SU-DHL-6 (cell line): ENCODE measurements around the gene SUB1.

Experiments
- H2AFZ ChIP-seq: fragments of 200-600 bp; sonication (generic); 2 replicates; pipeline ENCODE4 v1.6.1; 2014; ENCODE audit warnings: low read depth, mild to moderate bottlenecking, moderate library complexity, mixed read lengths, antibody characterized with exemption, low read length; ENCODE audit not compliant: severe bottlenecking
- H3F3A ChIP-seq: fragments of 200-600 bp; shearing (Covaris generic); 2 replicates; pipeline ENCODE4 v1.6.0; 2016; ENCODE audit warnings: antibody characterized with exemption, mild to moderate bottlenecking; ENCODE audit not compliant: insufficient read depth
- H3K27ac ChIP-seq: fragments of 200-600 bp; sonication (generic); 2 replicates; pipeline ENCODE4 v1.5.1; 2016; ENCODE audit warnings: low read depth, mild to moderate bottlenecking, low read length, moderate library complexity, mixed read lengths
- H3K27me3 ChIP-seq: fragments of 200-600 bp; sonication (generic), shearing (Covaris generic); 2 replicates; pipeline ENCODE4 v1.6.0; 2014; ENCODE audit warnings: mild to moderate bottlenecking, low read length
- H3K36me3 ChIP-seq: fragments of 200-600 bp; sonication (generic); 2 replicates; pipeline ENCODE4 v1.6.1; 2014; ENCODE audit warnings: mild to moderate bottlenecking, low read length, mixed read lengths
- H3K4me2 ChIP-seq: fragments of 300-600, 200-600 bp; shearing (Covaris generic), sonication (generic); 2 replicates; pipeline ENCODE4 v1.6.0; 2014; ENCODE audit warnings: low read length, low read depth, mild to moderate bottlenecking; ENCODE audit not compliant: poor library complexity, severe bottlenecking
- H3K4me3 ChIP-seq: fragments of 200-600 bp; sonication (generic); 2 replicates; pipeline ENCODE4 v1.5.1; 2014; ENCODE audit warnings: antibody characterized with exemption, low read length, mild to moderate bottlenecking, mixed read lengths; ENCODE audit not compliant: insufficient read depth, poor library complexity, severe bottlenecking
- H3K79me2 ChIP-seq: fragments of 200-600 bp; sonication (generic); 2 replicates; pipeline ENCODE4 v1.6.1; 2014; ENCODE audit warnings: mild to moderate bottlenecking, low read length, moderate library complexity; ENCODE audit not compliant: insufficient read depth
- H3K9ac ChIP-seq: fragments of 200-600 bp; sonication (generic); 2 replicates; pipeline ENCODE4 v1.7.0; 2014; ENCODE audit warnings: mild to moderate bottlenecking, low read length
- H3K9me2 ChIP-seq: fragments of 200-600 bp; sonication (generic); replicated peaks from 2 replicates; pipeline ENCODE4 v1.6.1; 2014; ENCODE audit warnings: low read length; ENCODE audit not compliant: insufficient read depth
- H3K9me3 ChIP-seq: fragments of 200-600 bp; sonication (generic); 2 replicates; pipeline ENCODE4 v1.6.1; 2014; ENCODE audit warnings: low read length, mixed read lengths; ENCODE audit not compliant: insufficient read depth
- H4K20me1 ChIP-seq: fragments of 200-600 bp; sonication (generic); 2 replicates; pipeline ENCODE4 v1.6.1; 2014; ENCODE audit warnings: low read depth, mild to moderate bottlenecking, antibody characterized with exemption, low read length, moderate library complexity, mixed read lengths
- CTCF ChIP-seq: fragments of 200-600 bp; sonication (generic); IDR thresholded peaks from one replicate; pipeline ENCODE4 v1.5.1; 2017; ENCODE audit warnings: antibody characterized with exemption, mild to moderate bottlenecking, low read length, moderate library complexity; ENCODE audit not compliant: insufficient read depth, poor library complexity, severe bottlenecking
- EZH2phosphoT487 ChIP-seq: fragments of 200-600 bp; sonication (generic), shearing (Covaris generic); conservative IDR thresholded peaks from 2 replicates; pipeline ENCODE4 v1.6.1; 2018; ENCODE audit warnings: mild to moderate bottlenecking, antibody characterized with exemption, low read length, moderate library complexity, mixed read lengths

The SUB1 gene

GRCh38 chr5:32615236-32615635, 29.9 kb downstream of the SUB1 start:
- Histone ChIP-seq H3K79me2 (no peaks in the 10 kb centered on the region), H4K20me1 (no peaks in the 10 kb centered on the region), H3K27ac (no peak overlapping the region), H3K36me3 (no peaks in the 10 kb centered on the region), H3K9me3 (no peaks in the 10 kb centered on the region), H3K4me3 (no peak overlapping the region), H3K27me3 (no peaks in the 10 kb centered on the region), H3F3A (no peaks in the 10 kb centered on the region), H2AFZ (no peak overlapping the region), H3K9ac (no peak overlapping the region), H3K4me2 (no peak overlapping the region), H3K9me2 (no peaks in the 10 kb centered on the region)
- TF ChIP-seq EZH2phosphoT487 (no peak), CTCF (no peak)

DNA sequence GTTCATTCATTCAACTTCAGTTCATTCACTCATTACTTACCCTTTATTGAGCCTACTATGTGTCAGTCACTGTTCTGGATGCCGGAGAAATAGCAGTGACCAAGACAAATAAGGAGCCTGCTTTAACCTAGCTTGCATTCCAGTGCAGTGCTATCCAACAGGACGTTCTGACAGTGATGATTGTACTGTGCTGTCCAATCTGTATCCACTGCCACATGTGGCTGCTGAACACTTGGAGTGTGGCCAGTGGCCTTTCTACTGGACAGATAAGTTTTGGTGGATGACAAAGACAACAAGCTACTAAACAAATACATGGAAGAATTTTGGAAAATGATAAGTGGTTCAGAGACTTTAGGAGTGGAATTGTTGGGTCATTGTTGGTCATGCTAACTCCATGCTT, 33.6 kb downstream of the SUB1 start:
- no peak for TF ChIP-seq EZH2phosphoT487
- TF ChIP-seq CTCF: no peak
- no peaks in the 10 kb centered on the region for H3K27me3 ChIP-seq
- no peaks in the 10 kb centered on the region for H3F3A ChIP-seq
- H3K27ac ChIP-seq: no peak overlapping the region
- no peaks in the 10 kb centered on the region for H3K9me2 ChIP-seq
- H3K9me3 ChIP-seq: no peaks in the 10 kb centered on the region
- no peaks in the 10 kb centered on the region for H4K20me1 ChIP-seq
- H3K36me3 ChIP-seq: no peaks in the 10 kb centered on the region
- H2AFZ ChIP-seq: no peak overlapping the region
- H3K4me2 ChIP-seq: no peak overlapping the region
- no peak overlapping the region for H3K4me3 ChIP-seq
- no peak overlapping the region for H3K9ac ChIP-seq
- H3K79me2 ChIP-seq: no peaks in the 10 kb centered on the region

- Histone ChIP-seq H3K79me2 (no peaks in the 10 kb centered on the region), H3K4me3 (no peak overlapping the region), H4K20me1 (no peaks in the 10 kb centered on the region), H3K4me2 (no peak overlapping the region), H3K36me3 (no peaks in the 10 kb centered on the region), H3K9me2 (no peaks in the 10 kb centered on the region), H3K9me3 (no peaks in the 10 kb centered on the region), H3F3A (no peaks in the 10 kb centered on the region), H3K27ac (no peak overlapping the region), H3K9ac (no peak overlapping the region), H2AFZ (no peak overlapping the region), H3K27me3 (no peaks in the 10 kb centered on the region)
- TF ChIP-seq EZH2phosphoT487: no peak
These were observed 35.9 kb downstream of the SUB1 start for GRCh38 chr5:32621256-32621655.

DNA sequence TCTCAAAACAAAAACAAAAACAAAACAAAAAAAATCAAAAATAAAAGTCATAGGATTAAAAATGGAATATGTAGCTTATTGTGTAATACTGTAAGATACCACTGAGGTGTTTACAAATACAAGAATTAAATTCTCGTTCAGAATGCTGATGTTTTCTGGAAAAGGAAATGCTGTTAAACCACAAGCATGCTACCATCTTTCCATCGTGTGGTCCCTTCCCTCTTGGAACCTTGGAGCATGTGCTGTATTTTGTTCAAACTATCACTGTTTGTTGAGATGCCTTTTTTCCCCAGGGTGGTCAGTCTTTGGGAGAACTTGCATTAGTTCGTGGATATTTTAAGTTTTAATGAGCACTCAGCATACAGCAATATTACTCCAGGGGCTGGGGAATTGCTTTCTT, 39.7 kb downstream of the SUB1 start:
- Histone ChIP-seq H3K4me3 (no peak overlapping the region), H3K79me2 (no peaks in the 10 kb centered on the region), H3K9ac (no peak overlapping the region), H3K9me3 (no peaks in the 10 kb centered on the region), H3K9me2 (no peaks in the 10 kb centered on the region), H3K27me3 (no peaks in the 10 kb centered on the region), H3K27ac (no peak overlapping the region), H3K4me2 (no peak overlapping the region), H4K20me1 (no peaks in the 10 kb centered on the region), H3F3A (no peaks in the 10 kb centered on the region), H2AFZ (no peak overlapping the region), H3K36me3 (no peaks in the 10 kb centered on the region)
- TF ChIP-seq EZH2phosphoT487 (no peak), CTCF (no peak)
